OCI-LY3 (cell line): ENCODE measurements around the gene SMARCD2.

Source experiments
- CTCF ChIP-seq: fragments of 200-600, 300-600 bp; sonication (generic); IDR thresholded peaks from 2 replicates; pipeline ENCODE4 v1.5.1; 2014; ENCODE audit warnings: antibody characterized with exemption, low read length, low read depth
- EZH2phosphoT487 ChIP-seq: fragments of 200-600 bp; shearing (Covaris generic); IDR thresholded peaks from 2 replicates; pipeline ENCODE4 v1.6.1; 2018; ENCODE audit warnings: antibody characterized with exemption, mixed run types, low read depth

DNA sequence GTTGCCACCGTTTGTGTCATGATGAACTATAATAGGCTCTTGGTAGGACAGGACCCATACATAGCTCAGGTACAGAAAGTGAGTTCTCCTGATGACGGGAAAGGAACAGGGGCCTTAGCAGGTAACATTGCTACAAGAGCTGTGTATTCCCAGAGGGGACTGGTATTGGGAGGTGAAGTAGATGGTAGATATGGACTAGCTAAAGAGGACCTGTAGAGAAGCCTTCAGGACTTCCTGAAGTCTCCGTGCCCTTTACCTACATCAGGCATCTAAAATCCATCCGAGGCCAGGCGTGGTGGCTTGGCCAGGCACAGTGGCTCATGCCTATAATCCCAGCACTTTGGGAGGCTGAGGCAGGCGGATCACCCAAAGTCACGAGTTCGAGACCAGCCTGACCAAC lies 12.7 kb upstream of the SMARCD2 start:
- no peak for TF ChIP-seq CTCF
- TF ChIP-seq EZH2phosphoT487: no peak
